ENCODE data around the gene SRC. TPM values are rescaled to one million over a fixed set of nuclear protein-coding genes. Genes with fewer than 3 reads are reported as not detected.

SRC gene
- total and polyA plus RNA-seq, 2 experiments from 2014 or later = 8.0 to 25.9 TPM

- TF ChIP-seq ZNF462 (CRISPR knock-in tag; IDR thresholded peaks at IDR 0.05) = no peak
- TF ChIP-seq EZH2phosphoT487 (IDR thresholded peaks at IDR 0.05; ENCODE audit: unreplicated experiment) = no peak
- TF ChIP-seq ETS1 (IDR thresholded peaks at IDR 0.05) = no peak
- no peak for TF ChIP-seq ZNF114 (CRISPR knock-in tag; IDR thresholded peaks at IDR 0.05)
- TF ChIP-seq STAT1 (IDR thresholded peaks at IDR 0.05; ENCODE audit: unreplicated experiment) = no peak
- TF ChIP-seq JUNB (IDR thresholded peaks at IDR 0.05; ENCODE audit: unreplicated experiment) = no peak
- TF ChIP-seq NANOG (IDR thresholded peaks at IDR 0.05; ENCODE audit: borderline replicate concordance) = no peak
- no peak for TF ChIP-seq POLR2AphosphoS5 (IDR thresholded peaks at IDR 0.05; ENCODE audit: low read depth)
Measured at GRCh38 chr20:37432606-37433005, 86.7 kb downstream of the SRC start (continued).

GRCh38 chr20:37435607-37436006, 89.7 kb downstream of the SRC start:
- Histone ChIP-seq H3K36me3 (ENCODE audit: insufficient read depth) (no peaks in the 10 kb centered on the region), H3K79me2 (replicated peaks; ENCODE audit: insufficient read depth) (no peaks in the 10 kb centered on the region), H3K9me2 (ENCODE audit: insufficient read depth) (no peaks in the 10 kb centered on the region), H3K4me2 (no peak overlapping the region), H4K20me1 (replicated peaks; ENCODE audit: insufficient read depth) (no peaks in the 10 kb centered on the region), H3K4me3 (no peak overlapping the region), H3K4me1 (ENCODE audit: insufficient read depth) (peaks cover 6% of the 10 kb centered on the region), H3F3A (replicated peaks; ENCODE audit: low read depth) (no peaks in the 10 kb centered on the region), H2AFZ (no peak overlapping the region), H3K27me3 (ENCODE audit: insufficient read depth) (no peaks in the 10 kb centered on the region), H3K27ac (ENCODE audit: low read depth) (no peak overlapping the region)
- H3K27ac Mint-ChIP-seq = no peak overlapping the region
- DNase-seq (ENCODE audit: low spot score) (no peak), ATAC-seq (no peak)
- H3K4me3 Mint-ChIP-seq = no peak overlapping the region
- no peaks in the 10 kb centered on the region for H3K9me3 Mint-ChIP-seq
- peaks cover 24% of the 10 kb centered on the region for H3K4me1 Mint-ChIP-seq
- no peaks in the 10 kb centered on the region for H3K36me3 Mint-ChIP-seq (ENCODE audit: low read depth)
- H3K27me3 Mint-ChIP-seq (ENCODE audit: insufficient read depth, low read depth, poor library complexity) = peaks cover 2% of the 10 kb centered on the region
- TF ChIP-seq POLR2AphosphoS5 (IDR thresholded peaks at IDR 0.05; ENCODE audit: low read depth) (no peak), EZH2phosphoT487 (IDR thresholded peaks at IDR 0.05; ENCODE audit: unreplicated experiment) (no peak), ETS1 (IDR thresholded peaks at IDR 0.05) (no peak), STAT1 (IDR thresholded peaks at IDR 0.05; ENCODE audit: unreplicated experiment) (no peak)
